ENCODE results near the gene TBC1D8. TPM values are rescaled to one million over a fixed set of nuclear protein-coding genes. Genes with fewer than 3 reads are reported as not detected.

The TBC1D8 gene
- total RNA-seq, 8 experiments from 2014 or later: 4.7 to 14.3 (median 10.9) TPM

GRCh38 chr2:100990166-100990565 is 161.0 kb downstream of the TBC1D8 start:
- no peak overlapping the region for H3K4me3 ChIP-seq
- H3K27ac ChIP-seq: no peak overlapping the region
- 60 to 100% (median 88%) methylated on average over 1 to 6 of the region's 9 CpGs; no CpG with 5 or more reads in 4 of the 10 experiments for WGBS, 10 experiments
- ATAC-seq (replicated peaks in 6 of 8): no peak
- in situ Hi-C loops (cut with MboI; ENCODE audit: low pct_unique_long_range_greater_than_20kb in 2 of 9, low sequenced_read_pairs in 9 of 9, unreplicated experiment in 9 of 9): loop anchor here in 8 of 9 experiments (10.0 to 25.0 kb wide), 4 partner anchors 253 to 385 kb away; no protein-coding TSS in a partner anchor
- H3K4me1 ChIP-seq (replicated peaks in 1 of 2): no peaks in the 10 kb centered on the region

- H3K4me1 ChIP-seq (replicated peaks in 1 of 2): no peaks in the 10 kb centered on the region
- ATAC-seq (replicated peaks in 6 of 8): no peak
- H3K4me3 ChIP-seq: no peak overlapping the region
- H3K27ac ChIP-seq: no peak overlapping the region
- in situ Hi-C loops (cut with MboI; ENCODE audit: low pct_unique_long_range_greater_than_20kb in 2 of 9, low sequenced_read_pairs in 9 of 9, unreplicated experiment in 9 of 9): loop anchor here (10.0 to 25.0 kb wide), 4 partner anchors 252 to 385 kb away; no protein-coding TSS in a partner anchor
- WGBS, 10 experiments: 66 to 100% (median 94%) methylated on average over 1 to 3 of the region's 3 CpGs; no CpG with 5 or more reads in 2 of the 10 experiments
Observed at GRCh38 chr2:100989666-100990065, 161.5 kb downstream of the TBC1D8 start.

GRCh38 chr2:100988630-100989417 is 162.4 kb downstream of the TBC1D8 start:
- in situ Hi-C loops (cut with MboI; ENCODE audit: low pct_unique_long_range_greater_than_20kb in 2 of 9, low sequenced_read_pairs in 9 of 9, unreplicated experiment in 9 of 9): loop anchor here in 6 of 9 experiments (10.0 to 25.0 kb wide), 3 partner anchors 252 to 377 kb away; no protein-coding TSS in a partner anchor
- no peak for ATAC-seq (replicated peaks in 6 of 8)
- H3K4me1 ChIP-seq (replicated peaks in 1 of 2): no peaks in the 10 kb centered on the region
- no peak overlapping the region for H3K4me3 ChIP-seq
- 0 to 86% (median 56%) methylated on average over 1 to 3 of the region's 8 CpGs; no CpG with 5 or more reads in 4 of the 10 experiments for WGBS, 10 experiments
- no peak overlapping the region for H3K27ac ChIP-seq

DNA sequence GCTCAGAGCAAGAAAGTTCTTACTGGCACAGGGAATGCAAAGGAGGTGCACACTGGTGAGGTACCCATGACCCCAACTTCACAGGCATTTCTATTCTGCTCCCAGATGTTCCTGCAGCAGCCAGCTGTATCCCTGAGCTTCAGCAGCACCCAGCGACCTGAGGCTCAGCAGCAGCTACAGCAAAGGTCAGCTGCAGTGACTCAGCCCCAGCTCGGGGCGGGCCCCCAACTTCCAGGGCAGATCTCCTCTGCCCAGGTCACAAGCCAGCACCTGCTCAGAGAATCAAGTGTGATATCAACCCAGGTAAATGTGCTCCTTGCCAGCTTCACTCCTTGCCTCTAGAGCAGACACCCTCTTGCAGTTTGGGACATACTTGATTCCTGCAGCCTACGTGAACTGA is 163.2 kb downstream of the TBC1D8 start:
- no peak overlapping the region for H3K4me3 ChIP-seq
- WGBS, 10 experiments: 71 to 100% (median 92%) methylated on average over 1 to 3 of the region's 4 CpGs; no CpG with 5 or more reads in 7 of the 10 experiments
- no peak for ATAC-seq (replicated peaks in 6 of 8)
- H3K27ac ChIP-seq: no peak overlapping the region
- in situ Hi-C loops (cut with MboI; ENCODE audit: low pct_unique_long_range_greater_than_20kb in 2 of 9, low sequenced_read_pairs in 9 of 9, unreplicated experiment in 9 of 9): loop anchor here in 6 of 9 experiments (10.0 to 25.0 kb wide), 3 partner anchors 251 to 376 kb away; no protein-coding TSS in a partner anchor
- H3K4me1 ChIP-seq (replicated peaks in 1 of 2): no peaks in the 10 kb centered on the region

- H3K27ac ChIP-seq: no peak overlapping the region
- in situ Hi-C loops (cut with MboI; ENCODE audit: low pct_unique_long_range_greater_than_20kb in 2 of 9, low sequenced_read_pairs in 9 of 9, unreplicated experiment in 9 of 9): loop anchor here in 6 of 9 experiments (10.0 to 25.0 kb wide), 3 partner anchors 250 to 375 kb away; no protein-coding TSS in a partner anchor
- H3K4me3 ChIP-seq: no peak overlapping the region
- H3K4me1 ChIP-seq (replicated peaks in 1 of 2): no peaks in the 10 kb centered on the region
- 0 to 80% (median 79%) methylated on average over 1 to 3 of the region's 3 CpGs; no CpG with 5 or more reads in 4 of the 10 experiments for WGBS, 10 experiments
- no peak for ATAC-seq (replicated peaks in 6 of 8)
Observed at GRCh38 chr2:100987536-100987935, 163.6 kb downstream of the TBC1D8 start.

DNA sequence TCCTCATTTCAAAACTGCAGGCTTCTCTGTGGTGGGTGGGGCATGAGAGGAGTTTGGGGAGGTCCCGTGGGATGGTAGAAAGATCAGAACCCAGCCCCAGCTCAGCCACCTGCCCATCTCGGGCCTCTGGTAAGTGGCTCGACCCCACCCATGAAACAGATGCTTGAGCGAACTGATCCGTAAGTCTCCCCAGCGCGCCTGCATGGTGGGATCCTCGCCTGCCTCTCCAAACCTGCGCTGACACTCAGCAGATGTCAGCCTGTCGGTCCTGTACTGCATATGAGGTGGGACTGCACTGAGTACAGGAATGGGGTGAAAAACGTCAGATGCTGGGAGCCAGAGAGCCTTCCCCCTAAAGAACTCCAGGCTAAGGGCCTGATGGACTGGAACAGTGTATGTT is 165.0 kb downstream of the TBC1D8 start:
- in situ Hi-C loops (cut with MboI; ENCODE audit: low pct_unique_long_range_greater_than_20kb in 2 of 9, low sequenced_read_pairs in 9 of 9, unreplicated experiment in 9 of 9): loop anchor here in 6 of 9 experiments (10.0 to 25.0 kb wide), 3 partner anchors 249 to 374 kb away; no protein-coding TSS in a partner anchor

DNA sequence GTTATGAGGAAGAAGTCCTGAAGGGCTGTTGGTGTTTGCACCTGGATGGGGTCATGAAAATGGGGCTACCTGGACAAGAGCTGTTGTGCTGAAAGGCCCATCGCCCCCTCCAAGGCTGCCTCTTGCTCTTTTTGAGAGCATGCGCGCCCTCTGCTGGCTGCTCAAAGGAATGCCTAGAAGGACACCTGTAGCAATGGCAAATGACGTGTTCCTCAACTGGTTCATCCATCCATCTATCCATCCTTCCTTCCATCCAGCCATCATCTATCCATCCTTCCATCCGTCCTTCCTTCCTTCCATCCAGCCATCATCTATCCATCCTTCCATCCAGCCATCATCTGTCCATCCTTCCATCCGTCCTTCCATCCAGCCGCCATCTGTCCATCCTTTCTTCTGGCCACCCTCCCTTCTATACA is 166.3 kb downstream of the TBC1D8 start:
- in situ Hi-C loops (cut with MboI; ENCODE audit: low pct_unique_long_range_greater_than_20kb in 2 of 9, low sequenced_read_pairs in 9 of 9, unreplicated experiment in 9 of 9): loop anchor here in 6 of 9 experiments (10.0 to 25.0 kb wide), 3 partner anchors 248 to 373 kb away; no protein-coding TSS in a partner anchor
- Histone ChIP-seq H3K4me1 (replicated peaks in 1 of 2) (peaks cover 6 to 15% of the 10 kb centered on the region in 2 donors), H3K27ac (no peak overlapping the region), H3K4me3 (no peak overlapping the region)
- WGBS, 10 experiments: 7 to 100% (median 49%) methylated on average over 1 to 7 of the region's 7 CpGs
- peak; percentile 71 to 91 (median 74) for ATAC-seq (replicated peaks in 6 of 8)

More for the DNA sequence above, 165.0 kb downstream of the TBC1D8 start:
- ATAC-seq (replicated peaks in 6 of 8): no peak
- peaks cover 3 to 11% of the 10 kb centered on the region in 2 donors for H3K4me1 ChIP-seq (replicated peaks in 1 of 2)
- WGBS, 10 experiments: 52 to 100% (median 79%) methylated on average over 1 to 8 of the region's 11 CpGs; no CpG with 5 or more reads in 4 of the 10 experiments
- H3K27ac ChIP-seq: no peak overlapping the region
- no peak overlapping the region for H3K4me3 ChIP-seq

GRCh38 chr2:100983684-100984310 is 167.4 kb downstream of the TBC1D8 start:
- WGBS, 10 experiments: 50 to 100% (median 80%) methylated on average over 1 to 7 of the region's 11 CpGs; no CpG with 5 or more reads in 1 of the 10 experiments
- in situ Hi-C loops (cut with MboI; ENCODE audit: low pct_unique_long_range_greater_than_20kb in 2 of 9, low sequenced_read_pairs in 9 of 9, unreplicated experiment in 9 of 9): loop anchor here in 6 of 9 experiments (10.0 to 25.0 kb wide), 3 partner anchors 246 to 371 kb away; no protein-coding TSS in a partner anchor
- no peak for ATAC-seq (replicated peaks in 6 of 8)
- H3K4me1 ChIP-seq (replicated peaks in 1 of 2): peaks cover 6 to 15% of the 10 kb centered on the region in 2 donors
- H3K4me3 ChIP-seq: no peak overlapping the region
- no peak overlapping the region for H3K27ac ChIP-seq

- H3K27ac ChIP-seq: no peak overlapping the region
- in situ Hi-C loops (cut with MboI; ENCODE audit: low pct_unique_long_range_greater_than_20kb in 2 of 9, low sequenced_read_pairs in 9 of 9, unreplicated experiment in 9 of 9): loop anchor here in 6 of 9 experiments (10.0 to 25.0 kb wide), 3 partner anchors 246 to 371 kb away; no protein-coding TSS in a partner anchor
- H3K4me3 ChIP-seq: no peak overlapping the region
- WGBS, 10 experiments: 40 to 93% (median 90%) methylated on average over 1 to 3 of the region's 12 CpGs; no CpG with 5 or more reads in 7 of the 10 experiments
- H3K4me1 ChIP-seq (replicated peaks in 1 of 2): peaks cover 6 to 15% of the 10 kb centered on the region in 2 donors
- ATAC-seq (replicated peaks in 6 of 8): no peak
Observed at GRCh38 chr2:100983201-100983600, 168.0 kb downstream of the TBC1D8 start.

- in situ Hi-C loops (cut with MboI; ENCODE audit: low pct_unique_long_range_greater_than_20kb in 2 of 9, low sequenced_read_pairs in 9 of 9, unreplicated experiment in 9 of 9): loop anchor here in 6 of 9 experiments (10.0 to 25.0 kb wide), 3 partner anchors 245 to 370 kb away; no protein-coding TSS in a partner anchor
- Histone ChIP-seq H3K27ac (no peak overlapping the region), H3K4me3 (no peak overlapping the region), H3K4me1 (replicated peaks in 1 of 2) (peaks cover 6 to 15% of the 10 kb centered on the region in 2 donors)
- 53 to 94% (median 74%) methylated on average over 2 to 3 of the region's 8 CpGs; no CpG with 5 or more reads in 6 of the 10 experiments for WGBS, 10 experiments
- peak in 5 of 8 experiments; percentile 24 to 59 (median 47) for ATAC-seq (replicated peaks in 6 of 8)
Observed at GRCh38 chr2:100982431-100982861, 168.7 kb downstream of the TBC1D8 start.

GRCh38 chr2:100981011-100981410 is 170.2 kb downstream of the TBC1D8 start:
- in situ Hi-C loops (cut with MboI; ENCODE audit: low pct_unique_long_range_greater_than_20kb in 2 of 9, low sequenced_read_pairs in 9 of 9, unreplicated experiment in 9 of 9): loop anchor here in 6 of 9 experiments (10.0 to 25.0 kb wide), 3 partner anchors 244 to 369 kb away; no protein-coding TSS in a partner anchor
- WGBS, 10 experiments: 40 to 100% (median 80%) methylated on average over 1 to 2 of the region's 2 CpGs; no CpG with 5 or more reads in 3 of the 10 experiments
- Histone ChIP-seq H3K27ac (no peak overlapping the region), H3K4me3 (no peak overlapping the region), H3K4me1 (replicated peaks in 1 of 2) (peaks cover 6 to 20% of the 10 kb centered on the region in 2 donors)
- no peak for ATAC-seq (replicated peaks in 6 of 8)

DNA sequence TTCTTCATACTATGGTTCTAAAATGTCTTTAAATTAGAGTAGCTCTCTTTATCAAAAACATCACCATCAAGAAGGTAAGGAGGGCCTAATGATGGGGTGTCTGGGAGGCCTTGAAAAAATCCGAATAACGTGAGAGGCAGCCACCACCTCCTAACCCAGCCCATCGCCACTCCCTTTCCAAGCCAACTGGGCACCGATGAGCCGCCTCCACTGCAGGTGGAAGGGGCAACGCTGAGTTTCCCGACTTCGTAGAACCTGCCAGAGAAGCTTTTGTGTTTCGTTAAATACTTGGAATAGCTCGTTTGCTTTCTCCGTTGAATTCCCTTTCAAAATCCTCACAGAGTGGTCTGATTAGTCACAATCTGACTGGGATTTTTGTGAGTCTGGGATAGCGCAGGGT is 171.1 kb downstream of the TBC1D8 start:
- Histone ChIP-seq H3K4me3 (no peak overlapping the region), H3K27ac (no peak overlapping the region), H3K4me1 (replicated peaks in 1 of 2) (peaks cover 6 to 20% of the 10 kb centered on the region in 2 donors)
- in situ Hi-C loops (cut with MboI; ENCODE audit: low pct_unique_long_range_greater_than_20kb in 2 of 9, low sequenced_read_pairs in 9 of 9, unreplicated experiment in 9 of 9): loop anchor here in 6 of 9 experiments (10.0 to 25.0 kb wide), 3 partner anchors 243 to 368 kb away; no protein-coding TSS in a partner anchor
- no peak for ATAC-seq (replicated peaks in 6 of 8)
- WGBS, 10 experiments: 72 to 100% (median 93%) methylated on average over 1 to 11 of the region's 12 CpGs
